Left kidney (tissue), 8 donors: ENCODE results near the gene LRRC2. TPM values are rescaled to one million over a fixed set of nuclear protein-coding genes. Genes with fewer than 3 reads are reported as not detected.
"Not testable (repeated sequence)": the region's sequence is repeated elsewhere in the genome, so short reads cannot be mapped to it uniquely, and the experiment has no call there.

ENCODE experiments used
- DNase-seq: peaks from one replicate; pipeline ENCODE4 v3.0.0-alpha.2; 2013
- long read RNA-seq, 8 donors: transcript quantifications; one replicate each; lab custom pipeline, GENCODE V29; 2026
- polyA plus RNA-seq: library from polyadenylated mRNA; unstranded; fragments of 120-200 nt; gene quantifications from one replicate; pipeline ENCODE4 v1.2.1, GENCODE V29; 2013; ENCODE audit not compliant: insufficient read length

LRRC2 gene
- 1.8 TPM for polyA plus RNA-seq
- long read RNA-seq, donor 1, result 0 reads
- long read RNA-seq, donor 2, full-length matches to known transcripts, result 2 of 2 reads
- long read RNA-seq, donor 2, partial matches to known transcripts, result 0 of 2 reads
- long read RNA-seq, donor 2, other reads (novel, unspliced or antisense), result 0 of 2 reads
- long read RNA-seq, donor 3, full-length matches to known transcripts, result 2 of 2 reads
- long read RNA-seq, donor 3, partial matches to known transcripts, result 0 of 2 reads
- long read RNA-seq, donor 3, other reads (novel, unspliced or antisense), result 0 of 2 reads
- long read RNA-seq, donor 4, result 0 reads
- long read RNA-seq, donor 5, full-length matches to known transcripts, result 2 of 2 reads
- long read RNA-seq, donor 5, partial matches to known transcripts, result 0 of 2 reads
- long read RNA-seq, donor 5, other reads (novel, unspliced or antisense), result 0 of 2 reads
- long read RNA-seq, donor 6, full-length matches to known transcripts, result 1 of 1 reads
- long read RNA-seq, donor 6, partial matches to known transcripts, result 0 of 1 reads
- long read RNA-seq, donor 6, other reads (novel, unspliced or antisense), result 0 of 1 reads
- long read RNA-seq, donor 7, result 0 reads
- long read RNA-seq, donor 8, result 0 reads

- DNase-seq, result no peak
These were observed at the start of gene LRRC2 for GRCh38 chr3:46566040-46566641. Gene LRRC2 (minus strand): TSS chr3:46566302. CDS start chr3:46551591, 14,711 bp downstream.

DNA sequence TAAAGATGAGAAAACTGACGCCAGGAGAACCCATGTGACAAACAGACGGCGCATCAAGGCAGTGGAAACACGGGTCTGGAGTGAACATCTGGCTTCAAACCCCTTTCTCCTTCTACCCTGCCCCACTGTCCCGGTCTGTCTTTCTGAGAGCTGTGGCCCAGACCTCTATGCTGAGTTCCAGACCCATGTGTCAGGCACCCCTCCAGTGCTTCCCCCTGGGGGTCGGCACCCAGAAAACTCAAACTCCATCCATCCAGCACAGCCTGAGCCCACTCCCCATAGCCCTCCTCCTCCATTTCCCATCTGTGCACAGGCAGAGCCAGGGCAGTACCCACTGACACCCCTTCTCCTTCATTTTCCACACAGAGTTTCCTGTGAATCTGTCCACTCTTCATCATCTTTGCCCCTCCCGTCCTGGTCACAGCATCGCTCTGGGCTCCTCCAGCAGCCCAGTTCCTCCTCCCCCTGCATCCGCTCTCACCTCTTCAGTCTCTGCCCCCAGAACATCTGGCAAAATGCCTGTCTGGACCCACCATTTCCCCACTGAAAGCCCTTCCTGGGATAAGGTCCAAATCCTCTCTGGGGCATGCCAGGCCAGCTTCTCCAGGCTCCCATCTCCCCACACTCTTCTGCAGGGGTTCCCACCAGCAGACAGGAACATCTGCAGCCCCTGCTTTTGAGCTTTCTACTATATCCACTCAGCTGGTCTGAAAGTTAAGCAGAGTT lies 49.1 kb upstream of the LRRC2 start:
- no peak for DNase-seq

- DNase-seq, result no peak
These were observed 48.3 kb upstream of the LRRC2 start for GRCh38 chr3:46614431-46614830.

GRCh38 chr3:46613313-46614005 lies 47.4 kb upstream of the LRRC2 start:
- no peak for DNase-seq

DNA sequence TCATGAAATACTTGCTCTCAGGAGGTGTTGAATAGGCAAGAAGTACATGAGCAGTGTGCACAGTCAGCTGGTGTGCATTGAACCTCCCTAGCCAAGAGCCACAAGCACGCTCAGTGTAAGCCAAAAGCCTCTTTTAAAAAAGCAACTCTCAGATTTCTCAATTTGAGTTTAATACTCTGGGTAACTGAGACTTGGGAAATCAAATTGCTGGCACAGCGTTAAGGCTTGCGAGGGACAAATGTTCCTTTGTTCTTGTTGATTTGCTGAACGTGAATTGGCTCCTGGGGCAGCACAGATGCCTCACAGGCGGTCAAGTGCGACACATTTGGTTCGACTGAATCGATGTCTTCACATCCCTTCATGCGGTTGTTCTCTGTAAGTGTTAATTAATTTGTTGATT lies 46.2 kb upstream of the LRRC2 start, which contains the start of gene FAM240A:
FAM240A (plus strand) TSS at position 202 of the 400 bp plus-strand sequence; CDS start at position 361, 159 bp downstream.
- DNase-seq, result no peak

- no peak for DNase-seq
These were observed 44.0 kb upstream of the LRRC2 start for GRCh38 chr3:46609944-46610722.

- no peak for DNase-seq
These were observed 43.2 kb upstream of the LRRC2 start for GRCh38 chr3:46609212-46609721.

GRCh38 chr3:46607603-46608028 lies 41.5 kb upstream of the LRRC2 start:
- no peak for DNase-seq

DNA sequence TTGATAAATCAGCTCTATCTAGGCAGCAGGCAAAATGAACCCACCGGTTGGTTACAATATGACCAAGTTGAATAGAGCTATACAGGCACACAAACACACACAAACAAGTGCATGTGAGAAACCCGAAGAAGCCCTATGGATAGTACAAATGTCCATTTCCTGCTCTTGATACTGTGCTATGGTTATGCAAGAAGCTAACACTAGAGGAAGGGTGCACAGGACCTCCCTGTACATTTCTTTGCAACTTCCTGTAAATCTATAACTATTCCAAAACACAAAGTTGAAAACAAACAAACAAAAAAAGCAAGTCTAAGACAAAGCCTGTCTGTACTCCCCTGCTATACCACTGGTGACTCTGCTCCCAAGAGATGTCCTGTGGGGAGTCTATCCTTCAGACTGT lies 38.0 kb upstream of the LRRC2 start:
- DNase-seq, result no peak

GRCh38 chr3:46603446-46604046 lies 37.4 kb upstream of the LRRC2 start:
- no peak for DNase-seq

- no peak for DNase-seq
These were observed 33.5 kb upstream of the LRRC2 start for GRCh38 chr3:46599590-46599989.

DNA sequence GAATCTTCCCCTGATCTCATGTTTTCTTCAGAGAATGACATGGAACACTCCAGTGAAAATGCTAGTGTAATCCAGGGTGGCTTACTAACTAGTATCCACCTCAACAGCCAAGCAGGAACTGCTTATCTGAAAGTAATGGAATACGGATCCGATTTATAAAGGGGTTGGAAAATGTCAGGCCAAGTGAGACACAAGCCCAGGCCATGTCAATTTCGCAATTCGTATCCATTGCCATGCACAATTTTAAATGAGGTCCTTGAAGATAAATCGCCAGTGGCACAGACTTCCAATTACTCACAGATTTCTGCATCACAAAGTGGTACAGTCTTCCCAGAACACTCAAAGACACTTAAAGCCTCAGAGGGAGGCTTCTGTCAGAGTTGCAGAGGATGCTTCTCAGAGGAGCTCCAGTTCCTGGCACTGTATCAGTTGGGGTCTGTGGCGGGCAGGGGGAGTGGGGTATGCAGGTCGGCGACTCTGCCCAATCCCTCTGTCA lies 29.8 kb upstream of the LRRC2 start:
- DNase-seq, result no peak

- DNase-seq, result no peak
These were observed 28.6 kb upstream of the LRRC2 start for GRCh38 chr3:46594723-46595122.

DNA sequence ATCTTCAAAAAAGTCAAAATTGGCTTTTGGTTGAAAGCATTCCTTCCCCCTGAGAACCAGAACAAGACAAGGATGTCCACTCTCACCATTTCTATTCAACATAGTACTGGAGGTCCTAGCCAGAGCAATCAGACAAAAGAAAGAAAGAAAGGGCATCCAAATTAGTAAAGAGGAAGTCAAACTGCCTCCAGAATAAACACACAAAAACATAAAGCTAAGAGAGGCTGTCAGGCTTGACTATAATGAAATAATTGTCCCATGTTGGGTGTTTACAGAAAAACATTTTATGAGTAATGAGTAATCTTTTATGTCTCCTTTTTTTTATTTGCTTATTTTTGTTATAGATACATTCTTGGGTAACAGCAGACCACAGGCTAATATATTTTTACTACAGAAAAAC lies 27.9 kb upstream of the LRRC2 start:
- DNase-seq, result no peak

DNA sequence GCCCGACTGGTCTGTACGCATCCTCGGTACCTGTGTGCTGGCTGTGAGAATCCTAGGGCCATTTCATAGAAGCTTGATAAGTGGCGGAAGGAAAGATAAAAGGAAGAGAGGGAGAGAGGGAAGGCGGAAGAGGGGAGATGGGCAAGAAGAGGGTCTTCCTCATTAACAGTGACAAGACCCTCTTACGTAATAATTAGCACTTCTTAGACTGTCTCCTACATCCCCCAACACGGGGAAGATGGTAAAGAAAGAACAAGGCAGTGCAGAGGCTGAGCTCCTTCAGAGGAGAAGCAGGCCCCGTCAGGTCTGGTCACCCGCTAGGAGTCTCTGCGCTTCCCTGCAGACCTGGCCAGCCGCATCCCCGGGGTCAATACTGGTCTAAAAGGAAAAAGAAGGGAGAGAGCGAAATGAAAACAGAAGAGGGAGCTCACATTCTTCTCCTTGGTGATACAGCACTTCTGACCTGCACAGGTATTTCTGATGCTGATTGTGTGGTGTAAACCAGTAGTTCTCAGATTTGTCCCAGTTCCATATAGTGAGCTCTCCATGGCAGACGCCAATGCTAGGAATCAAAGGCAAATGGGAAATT lies 27.3 kb upstream of the LRRC2 start:
- DNase-seq, result no peak

GRCh38 chr3:46587268-46587667 lies 21.2 kb upstream of the LRRC2 start:
- DNase-seq, result not testable (repeated sequence)

DNA sequence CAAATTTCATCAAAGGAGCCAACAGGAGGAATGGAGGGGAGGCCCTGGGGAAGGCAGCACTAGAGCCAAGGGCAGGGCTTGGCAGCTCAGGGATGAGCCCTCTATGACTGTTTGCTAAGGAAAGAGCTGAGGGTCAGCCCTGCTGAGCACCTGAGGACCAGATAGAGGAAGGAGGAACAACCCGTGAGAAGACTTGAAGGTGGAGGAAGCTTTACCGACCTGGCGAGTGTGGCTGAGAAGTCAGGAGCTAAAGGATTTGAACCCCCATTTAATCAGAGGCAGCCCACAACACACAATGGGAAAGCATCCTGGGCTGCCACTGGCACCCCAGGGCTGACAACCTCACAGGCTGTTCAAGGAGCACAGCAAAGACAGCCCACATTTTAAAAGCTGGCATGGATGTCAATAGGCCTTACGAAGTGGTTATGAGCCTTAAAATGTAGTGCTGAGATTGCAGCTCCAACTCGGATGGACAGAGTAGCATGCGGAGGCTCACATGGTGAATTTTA lies 20.7 kb upstream of the LRRC2 start:
- DNase-seq, result no peak

DNA sequence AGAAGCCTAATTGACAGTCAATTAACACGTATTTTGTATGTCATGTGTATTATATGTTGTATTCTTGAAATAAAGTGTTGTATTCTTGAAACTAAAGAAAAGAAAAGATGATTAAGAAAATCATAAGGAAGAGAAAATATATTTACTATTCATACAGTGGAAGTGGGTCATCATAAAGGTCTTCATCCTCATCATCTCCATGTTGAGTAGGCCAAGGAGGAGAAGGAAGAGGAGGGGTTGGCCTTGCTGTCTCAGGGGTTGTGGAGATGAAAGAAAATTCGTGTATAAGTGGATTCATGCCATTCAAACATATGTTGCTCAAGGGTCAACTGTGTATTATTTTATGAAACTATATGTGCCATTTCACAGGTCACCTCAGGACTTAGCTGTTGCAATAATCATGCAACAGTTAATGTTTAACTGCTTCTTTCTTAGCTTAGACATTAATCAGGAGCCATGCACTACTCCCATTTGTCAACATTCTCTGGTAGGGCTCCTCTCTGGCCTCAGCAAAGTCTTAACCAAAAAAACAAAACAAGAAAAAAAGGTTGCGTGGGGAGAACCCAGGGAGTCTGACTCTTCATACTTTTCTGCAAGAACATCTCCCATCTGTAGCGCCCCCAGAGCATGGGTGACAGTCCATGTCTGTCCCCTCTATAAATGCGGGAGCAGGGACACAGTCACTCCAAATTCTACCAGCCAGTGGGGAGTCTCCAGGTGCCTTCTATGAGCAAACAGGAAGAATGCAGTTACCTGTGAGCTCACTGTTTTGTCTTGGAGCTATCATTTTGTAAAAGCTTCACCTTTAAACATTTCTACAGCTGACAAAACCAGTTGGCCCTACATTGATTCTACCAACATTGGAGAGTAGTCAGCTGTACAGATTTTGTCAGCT lies 19.9 kb upstream of the LRRC2 start:
- no peak for DNase-seq
